ENCODE results near the gene CMTM7. TPM values are rescaled to one million over a fixed set of nuclear protein-coding genes. Genes with fewer than 3 reads are reported as not detected.

CMTM7 gene
- total and polyA plus RNA-seq, 2 of the 13 experiments (the other 11 are each of a cell fraction or from before 2014, with no cell fraction given), result 20.9 to 21.4 TPM

DNA sequence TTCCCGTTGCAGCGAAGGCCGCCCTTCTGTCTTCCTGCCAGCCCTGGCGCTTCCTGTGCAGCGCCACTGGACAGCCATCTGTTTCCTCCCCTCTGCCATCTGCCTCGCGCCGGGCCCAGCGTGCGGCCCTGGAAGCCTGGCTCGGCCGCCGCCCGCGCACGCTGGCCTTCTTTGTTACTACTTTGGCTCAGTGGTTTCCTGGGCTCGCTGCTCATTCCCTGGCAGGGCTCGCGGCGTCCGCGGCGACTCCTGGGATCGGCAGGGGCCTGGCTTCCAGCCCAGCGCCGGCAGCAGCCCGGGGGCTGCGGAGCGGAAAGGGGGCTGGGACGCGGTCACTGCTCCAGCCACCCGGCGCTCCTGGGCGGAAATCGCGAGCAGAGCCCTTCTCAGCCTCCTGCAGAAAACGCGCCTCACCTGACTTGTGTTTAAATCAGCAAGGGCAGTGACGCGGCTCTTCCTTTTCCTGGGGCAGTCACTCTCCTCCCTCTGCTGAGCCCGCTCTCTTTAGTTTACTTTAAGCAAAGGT lies 10.0 kb downstream of the CMTM7 start (continued):
- TF ChIP-seq, protein P1, sequence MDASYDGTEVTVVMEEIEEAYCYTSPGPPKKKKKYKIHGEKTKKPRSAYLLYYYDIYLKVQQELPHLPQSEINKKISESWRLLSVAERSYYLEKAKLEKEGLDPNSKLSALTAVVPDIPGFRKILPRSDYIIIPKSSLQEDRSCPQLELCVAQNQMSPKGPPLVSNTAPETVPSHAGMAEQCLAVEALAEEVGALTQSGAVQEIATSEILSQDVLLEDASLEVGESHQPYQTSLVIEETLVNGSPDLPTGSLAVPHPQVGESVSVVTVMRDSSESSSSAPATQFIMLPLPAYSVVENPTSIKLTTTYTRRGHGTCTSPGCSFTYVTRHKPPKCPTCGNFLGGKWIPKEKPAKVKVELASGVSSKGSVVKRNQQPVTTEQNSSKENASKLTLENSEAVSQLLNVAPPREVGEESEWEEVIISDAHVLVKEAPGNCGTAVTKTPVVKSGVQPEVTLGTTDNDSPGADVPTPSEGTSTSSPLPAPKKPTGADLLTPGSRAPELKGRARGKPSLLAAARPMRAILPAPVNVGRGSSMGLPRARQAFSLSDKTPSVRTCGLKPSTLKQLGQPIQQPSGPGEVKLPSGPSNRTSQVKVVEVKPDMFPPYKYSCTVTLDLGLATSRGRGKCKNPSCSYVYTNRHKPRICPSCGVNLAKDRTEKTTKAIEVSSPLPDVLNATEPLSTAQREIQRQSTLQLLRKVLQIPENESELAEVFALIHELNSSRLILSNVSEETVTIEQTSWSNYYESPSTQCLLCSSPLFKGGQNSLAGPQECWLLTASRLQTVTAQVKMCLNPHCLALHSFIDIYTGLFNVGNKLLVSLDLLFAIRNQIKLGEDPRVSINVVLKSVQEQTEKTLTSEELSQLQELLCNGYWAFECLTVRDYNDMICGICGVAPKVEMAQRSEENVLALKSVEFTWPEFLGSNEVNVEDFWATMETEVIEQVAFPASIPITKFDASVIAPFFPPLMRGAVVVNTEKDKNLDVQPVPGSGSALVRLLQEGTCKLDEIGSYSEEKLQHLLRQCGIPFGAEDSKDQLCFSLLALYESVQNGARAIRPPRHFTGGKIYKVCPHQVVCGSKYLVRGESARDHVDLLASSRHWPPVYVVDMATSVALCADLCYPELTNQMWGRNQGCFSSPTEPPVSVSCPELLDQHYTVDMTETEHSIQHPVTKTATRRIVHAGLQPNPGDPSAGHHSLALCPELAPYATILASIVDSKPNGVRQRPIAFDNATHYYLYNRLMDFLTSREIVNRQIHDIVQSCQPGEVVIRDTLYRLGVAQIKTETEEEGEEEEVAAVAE (CRISPR knock-in tag; IDR thresholded peaks at IDR 0.05; ENCODE audit: borderline replicate concordance), result no peak
- TF ChIP-seq SMAD9 (CRISPR knock-in tag; IDR thresholded peaks at IDR 0.05) (no peak), SPEN (CRISPR knock-in tag; IDR thresholded peaks at IDR 0.05; ENCODE audit: low read depth) (peak; percentile 72; the same call in 1 of the 2 replicates), MIER2 (CRISPR knock-in tag; IDR thresholded peaks at IDR 0.05) (no peak), ZNF672 (CRISPR knock-in tag; IDR thresholded peaks at IDR 0.05) (no peak), KAT7 (CRISPR knock-in tag; IDR thresholded peaks at IDR 0.05; ENCODE audit: borderline replicate concordance) (peak; percentile 89; the same call in 1 of the 2 replicates), MLLT10 (CRISPR knock-in tag; IDR thresholded peaks at IDR 0.05) (no peak), ADNP (CRISPR knock-in tag; IDR thresholded peaks at IDR 0.05) (no peak), ZNF354B (CRISPR knock-in tag; IDR thresholded peaks at IDR 0.05) (no peak), ZNF652 (CRISPR knock-in tag; IDR thresholded peaks at IDR 0.05; ENCODE audit: borderline replicate concordance, low read depth) (no peak), MAF1 (CRISPR knock-in tag; IDR thresholded peaks at IDR 0.05; ENCODE audit: borderline replicate concordance) (no peak), ZNF775 (CRISPR knock-in tag; IDR thresholded peaks at IDR 0.05; ENCODE audit: borderline replicate concordance) (no peak), IRX3 (CRISPR knock-in tag; IDR thresholded peaks at IDR 0.05; ENCODE audit: borderline replicate concordance, low read depth) (peak; percentile 59)
- TF ChIP-seq, protein P2, sequence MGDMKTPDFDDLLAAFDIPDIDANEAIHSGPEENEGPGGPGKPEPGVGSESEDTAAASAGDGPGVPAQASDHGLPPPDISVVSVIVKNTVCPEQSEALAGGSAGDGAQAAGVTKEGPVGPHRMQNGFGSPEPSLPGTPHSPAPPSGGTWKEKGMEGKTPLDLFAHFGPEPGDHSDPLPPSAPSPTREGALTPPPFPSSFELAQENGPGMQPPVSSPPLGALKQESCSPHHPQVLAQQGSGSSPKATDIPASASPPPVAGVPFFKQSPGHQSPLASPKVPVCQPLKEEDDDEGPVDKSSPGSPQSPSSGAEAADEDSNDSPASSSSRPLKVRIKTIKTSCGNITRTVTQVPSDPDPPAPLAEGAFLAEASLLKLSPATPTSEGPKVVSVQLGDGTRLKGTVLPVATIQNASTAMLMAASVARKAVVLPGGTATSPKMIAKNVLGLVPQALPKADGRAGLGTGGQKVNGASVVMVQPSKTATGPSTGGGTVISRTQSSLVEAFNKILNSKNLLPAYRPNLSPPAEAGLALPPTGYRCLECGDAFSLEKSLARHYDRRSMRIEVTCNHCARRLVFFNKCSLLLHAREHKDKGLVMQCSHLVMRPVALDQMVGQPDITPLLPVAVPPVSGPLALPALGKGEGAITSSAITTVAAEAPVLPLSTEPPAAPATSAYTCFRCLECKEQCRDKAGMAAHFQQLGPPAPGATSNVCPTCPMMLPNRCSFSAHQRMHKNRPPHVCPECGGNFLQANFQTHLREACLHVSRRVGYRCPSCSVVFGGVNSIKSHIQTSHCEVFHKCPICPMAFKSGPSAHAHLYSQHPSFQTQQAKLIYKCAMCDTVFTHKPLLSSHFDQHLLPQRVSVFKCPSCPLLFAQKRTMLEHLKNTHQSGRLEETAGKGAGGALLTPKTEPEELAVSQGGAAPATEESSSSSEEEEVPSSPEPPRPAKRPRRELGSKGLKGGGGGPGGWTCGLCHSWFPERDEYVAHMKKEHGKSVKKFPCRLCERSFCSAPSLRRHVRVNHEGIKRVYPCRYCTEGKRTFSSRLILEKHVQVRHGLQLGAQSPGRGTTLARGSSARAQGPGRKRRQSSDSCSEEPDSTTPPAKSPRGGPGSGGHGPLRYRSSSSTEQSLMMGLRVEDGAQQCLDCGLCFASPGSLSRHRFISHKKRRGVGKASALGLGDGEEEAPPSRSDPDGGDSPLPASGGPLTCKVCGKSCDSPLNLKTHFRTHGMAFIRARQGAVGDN (CRISPR knock-in tag; IDR thresholded peaks at IDR 0.05), result peak; percentile 98
- TF ChIP-seq, protein P3, sequence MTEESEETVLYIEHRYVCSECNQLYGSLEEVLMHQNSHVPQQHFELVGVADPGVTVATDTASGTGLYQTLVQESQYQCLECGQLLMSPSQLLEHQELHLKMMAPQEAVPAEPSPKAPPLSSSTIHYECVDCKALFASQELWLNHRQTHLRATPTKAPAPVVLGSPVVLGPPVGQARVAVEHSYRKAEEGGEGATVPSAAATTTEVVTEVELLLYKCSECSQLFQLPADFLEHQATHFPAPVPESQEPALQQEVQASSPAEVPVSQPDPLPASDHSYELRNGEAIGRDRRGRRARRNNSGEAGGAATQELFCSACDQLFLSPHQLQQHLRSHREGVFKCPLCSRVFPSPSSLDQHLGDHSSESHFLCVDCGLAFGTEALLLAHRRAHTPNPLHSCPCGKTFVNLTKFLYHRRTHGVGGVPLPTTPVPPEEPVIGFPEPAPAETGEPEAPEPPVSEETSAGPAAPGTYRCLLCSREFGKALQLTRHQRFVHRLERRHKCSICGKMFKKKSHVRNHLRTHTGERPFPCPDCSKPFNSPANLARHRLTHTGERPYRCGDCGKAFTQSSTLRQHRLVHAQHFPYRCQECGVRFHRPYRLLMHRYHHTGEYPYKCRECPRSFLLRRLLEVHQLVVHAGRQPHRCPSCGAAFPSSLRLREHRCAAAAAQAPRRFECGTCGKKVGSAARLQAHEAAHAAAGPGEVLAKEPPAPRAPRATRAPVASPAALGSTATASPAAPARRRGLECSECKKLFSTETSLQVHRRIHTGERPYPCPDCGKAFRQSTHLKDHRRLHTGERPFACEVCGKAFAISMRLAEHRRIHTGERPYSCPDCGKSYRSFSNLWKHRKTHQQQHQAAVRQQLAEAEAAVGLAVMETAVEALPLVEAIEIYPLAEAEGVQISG (CRISPR knock-in tag; IDR thresholded peaks at IDR 0.05), result peak; percentile 37
- TF ChIP-seq, protein P4, sequence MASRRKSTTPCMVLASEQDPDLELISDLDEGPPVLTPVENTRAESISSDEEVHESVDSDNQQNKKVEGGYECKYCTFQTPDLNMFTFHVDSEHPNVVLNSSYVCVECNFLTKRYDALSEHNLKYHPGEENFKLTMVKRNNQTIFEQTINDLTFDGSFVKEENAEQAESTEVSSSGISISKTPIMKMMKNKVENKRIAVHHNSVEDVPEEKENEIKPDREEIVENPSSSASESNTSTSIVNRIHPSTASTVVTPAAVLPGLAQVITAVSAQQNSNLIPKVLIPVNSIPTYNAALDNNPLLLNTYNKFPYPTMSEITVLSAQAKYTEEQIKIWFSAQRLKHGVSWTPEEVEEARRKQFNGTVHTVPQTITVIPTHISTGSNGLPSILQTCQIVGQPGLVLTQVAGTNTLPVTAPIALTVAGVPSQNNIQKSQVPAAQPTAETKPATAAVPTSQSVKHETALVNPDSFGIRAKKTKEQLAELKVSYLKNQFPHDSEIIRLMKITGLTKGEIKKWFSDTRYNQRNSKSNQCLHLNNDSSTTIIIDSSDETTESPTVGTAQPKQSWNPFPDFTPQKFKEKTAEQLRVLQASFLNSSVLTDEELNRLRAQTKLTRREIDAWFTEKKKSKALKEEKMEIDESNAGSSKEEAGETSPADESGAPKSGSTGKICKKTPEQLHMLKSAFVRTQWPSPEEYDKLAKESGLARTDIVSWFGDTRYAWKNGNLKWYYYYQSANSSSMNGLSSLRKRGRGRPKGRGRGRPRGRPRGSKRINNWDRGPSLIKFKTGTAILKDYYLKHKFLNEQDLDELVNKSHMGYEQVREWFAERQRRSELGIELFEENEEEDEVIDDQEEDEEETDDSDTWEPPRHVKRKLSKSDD (CRISPR knock-in tag; IDR thresholded peaks at IDR 0.05; ENCODE audit: low read depth), result no peak
